Pulmonary artery endothelial cell (primary cell): ENCODE measurements around the gene MAGEA4. TPM values are rescaled to one million over a fixed set of nuclear protein-coding genes. Genes with fewer than 3 reads are reported as not detected.
A peak's percentile ranks its signal among the peaks of the same experiment; 100 is the strongest.
"Not testable (repeated sequence)": the region's sequence is repeated elsewhere in the genome, so short reads cannot be mapped to it uniquely, and the experiment has no call there.

ENCODE experiments used
- DNase-seq: peaks from one replicate; pipeline ENCODE4 v3.0.0-alpha.2; 2011; ENCODE audit warnings: low read depth, low spot score
- total RNA-seq: library from RNA; depleted of rRNA; stranded (reverse); fragments of >200 nt; gene quantifications from 2 replicates; pipeline ENCODE4 v1.2.3, GENCODE V29; 2014

The MAGEA4 gene
- not detected in 2 replicates for total RNA-seq

- DNase-seq = no peak
Measured at GRCh38 chrX:151912780-151913179, at the start of gene MAGEA4. Gene MAGEA4, plus strand, starts transcription at chrX:151912889. Its CDS starts 10,776 bp downstream, at chrX:151923665.

GRCh38 chrX:151870602-151871001 lies 42.1 kb upstream of the MAGEA4 start:
- peak; percentile 7 for DNase-seq

- no peak for DNase-seq
Measured at GRCh38 chrX:151871244-151871643, 41.4 kb upstream of the MAGEA4 start.

GRCh38 chrX:151873096-151873495 lies 39.6 kb upstream of the MAGEA4 start:
- DNase-seq = no peak

GRCh38 chrX:151875270-151876026 lies 37.2 kb upstream of the MAGEA4 start:
- no peak for DNase-seq

GRCh38 chrX:151878574-151878973 lies 34.1 kb upstream of the MAGEA4 start:
- DNase-seq = no peak

GRCh38 chrX:151879856-151880255 lies 32.8 kb upstream of the MAGEA4 start:
- no peak for DNase-seq

GRCh38 chrX:151880895-151881294 lies 31.8 kb upstream of the MAGEA4 start:
- DNase-seq = no peak

GRCh38 chrX:151889421-151889820 lies 23.3 kb upstream of the MAGEA4 start:
- DNase-seq = no peak

- no peak for DNase-seq
Measured at GRCh38 chrX:151896734-151897474, 15.8 kb upstream of the MAGEA4 start.

GRCh38 chrX:151899622-151900021 lies 13.1 kb upstream of the MAGEA4 start:
- DNase-seq = no peak

- no peak for DNase-seq
Measured at GRCh38 chrX:151901826-151902225, 10.9 kb upstream of the MAGEA4 start.

- DNase-seq = peak; percentile 43
Measured at GRCh38 chrX:151902813-151903591, 9.7 kb upstream of the MAGEA4 start.

- DNase-seq = no peak
Measured at GRCh38 chrX:151904989-151905388, 7.7 kb upstream of the MAGEA4 start.

- DNase-seq = no peak
Measured at GRCh38 chrX:151912221-151912620, 468 bp upstream of the MAGEA4 start.

- DNase-seq = not testable (repeated sequence)
Measured at GRCh38 chrX:151918736-151919135, 6.0 kb downstream of the MAGEA4 start.

GRCh38 chrX:151919610-151920009 lies 6.9 kb downstream of the MAGEA4 start:
- no peak for DNase-seq

GRCh38 chrX:151920101-151920500 lies 7.4 kb downstream of the MAGEA4 start:
- DNase-seq = no peak

- no peak for DNase-seq
Measured at GRCh38 chrX:151920530-151920929, 7.8 kb downstream of the MAGEA4 start.

- no peak for DNase-seq
Measured at GRCh38 chrX:151921292-151921691, 8.6 kb downstream of the MAGEA4 start.

- DNase-seq = no peak
Measured at GRCh38 chrX:151921866-151922265, 9.2 kb downstream of the MAGEA4 start.

- no peak for DNase-seq
Measured at GRCh38 chrX:151922692-151923091, 10.0 kb downstream of the MAGEA4 start.
